SK-N-SH treated with all-trans-retinoic acid at 6 μM for 48 hours (cell line): ENCODE measurements around the gene SLC17A9.

Source experiments
- ATAC-seq: fragments of 200-7000 bp; cut with Tn5 transposase; 3 replicates; pipeline ENCODE4 v1.9.1; 2020; ENCODE audit warnings: mild to moderate bottlenecking, moderate library complexity
- ARNTL ChIP-seq: fragments of 450-650 bp; formaldehyde crosslinking; IDR thresholded peaks from 2 replicates; pipeline ENCODE4 v1.5.0; 2020; ENCODE audit warnings: low read depth, mild to moderate bottlenecking, moderate library complexity, borderline replicate concordance
- BACH2 ChIP-seq: fragments of 250-450 bp; sonication (Bioruptor Pico); IDR thresholded peaks from 2 replicates; pipeline ENCODE4 v1.9.0; 2021; ENCODE audit warnings: mild to moderate bottlenecking, borderline replicate concordance
- CSDC2 ChIP-seq: fragments of 250-450 bp; sonication (Bioruptor Pico); IDR thresholded peaks from 2 replicates; pipeline ENCODE4 v1.5.0; 2020; ENCODE audit warnings: mild to moderate bottlenecking, moderate library complexity
- ESRRG ChIP-seq: fragments of 250-450 bp; sonication (Bioruptor Pico); IDR thresholded peaks from 2 replicates; pipeline ENCODE4 v1.6.1; 2021; ENCODE audit warnings: mild to moderate bottlenecking
- GLIS3 ChIP-seq: fragments of 250-450 bp; sonication (Bioruptor Pico); IDR thresholded peaks from 2 replicates; pipeline ENCODE4 v1.5.0; 2020; ENCODE audit warnings: mild to moderate bottlenecking, moderate library complexity
- ISL1 ChIP-seq: fragments of 250-450 bp; sonication (Bioruptor Pico); IDR thresholded peaks from 2 replicates; pipeline ENCODE4 v2.1.2; 2022; ENCODE audit warnings: mild to moderate bottlenecking, moderate library complexity
- OSR1 ChIP-seq: fragments of 250-450 bp; sonication (Bioruptor Pico); IDR thresholded peaks from 2 replicates; pipeline ENCODE4 v1.8.0; 2022; ENCODE audit warnings: moderate library complexity, mild to moderate bottlenecking, inconsistent platforms
- PPARA ChIP-seq: fragments of 250-450 bp; sonication (Bioruptor Pico); IDR thresholded peaks from 2 replicates; pipeline ENCODE4 v1.5.0; 2020; ENCODE audit warnings: mild to moderate bottlenecking, borderline replicate concordance
- RARB ChIP-seq: fragments of 250-450 bp; sonication (Bioruptor Pico); IDR thresholded peaks from 2 replicates; pipeline ENCODE4 v1.8.0; 2021; ENCODE audit warnings: mild to moderate bottlenecking, moderate library complexity
- SNAI2 ChIP-seq: fragments of 250-450 bp; sonication (Bioruptor Pico); IDR thresholded peaks from 2 replicates; pipeline ENCODE4 v1.5.0; 2020; ENCODE audit warnings: mild to moderate bottlenecking, moderate library complexity
- TCF4 ChIP-seq: fragments of 250-450 bp; sonication (Bioruptor Pico); IDR thresholded peaks from 2 replicates; pipeline ENCODE4 v1.8.0; 2021; ENCODE audit warnings: mild to moderate bottlenecking, moderate library complexity, borderline replicate concordance
- TOX ChIP-seq: fragments of 250-450 bp; sonication (Bioruptor Pico); IDR thresholded peaks from 2 replicates; pipeline ENCODE4 v1.8.0; 2021; ENCODE audit warnings: mild to moderate bottlenecking, moderate library complexity, borderline replicate concordance
- ZC3H10 ChIP-seq: fragments of 250-450 bp; sonication (Bioruptor Pico); IDR thresholded peaks from 2 replicates; pipeline ENCODE4 v1.5.1; 2021; ENCODE audit warnings: mild to moderate bottlenecking, moderate library complexity
- ZFP3 ChIP-seq: fragments of 250-450 bp; sonication (Bioruptor Pico); IDR thresholded peaks from 2 replicates; pipeline ENCODE4 v1.5.0; 2020; ENCODE audit warnings: mild to moderate bottlenecking, moderate library complexity
- ZFP30 ChIP-seq: fragments of 450-650 bp; formaldehyde crosslinking; IDR thresholded peaks from 2 replicates; pipeline ENCODE4 v1.5.0; 2022; ENCODE audit warnings: mild to moderate bottlenecking, moderate library complexity
- ZNF565 ChIP-seq: fragments of 450-650 bp; formaldehyde crosslinking; conservative IDR thresholded peaks from 2 replicates; pipeline ENCODE4 v1.5.0; 2020; ENCODE audit warnings: low read depth, mild to moderate bottlenecking, moderate library complexity
- ZNF70 ChIP-seq: fragments of 450-650 bp; formaldehyde crosslinking; IDR thresholded peaks from 2 replicates; pipeline ENCODE4 v1.5.0; 2020; ENCODE audit warnings: mild to moderate bottlenecking, moderate library complexity
- ZNF8 ChIP-seq: fragments of 450-650 bp; formaldehyde crosslinking; IDR thresholded peaks from 2 replicates; pipeline ENCODE4 v1.5.0; 2020; ENCODE audit warnings: mild to moderate bottlenecking, moderate library complexity
- TF ChIP-seq, protein P1 (sequence below): fragments of 250-450 bp; sonication (Bioruptor Pico); IDR thresholded peaks from 2 replicates; pipeline ENCODE4 v1.8.0; 2021; ENCODE audit warnings: low read depth, mild to moderate bottlenecking, moderate library complexity, borderline replicate concordance
- TF ChIP-seq, protein P2 (sequence below): fragments of 250-450 bp; sonication (Bioruptor Pico); IDR thresholded peaks from 2 replicates; pipeline ENCODE4 v1.5.1; 2020; ENCODE audit warnings: low read depth, mild to moderate bottlenecking, moderate library complexity
- TF ChIP-seq, protein P3 (sequence below): fragments of 250-450 bp; sonication (Bioruptor Pico); IDR thresholded peaks from 2 replicates; pipeline ENCODE4 v1.5.1; 2021; ENCODE audit warnings: mild to moderate bottlenecking, moderate library complexity
- TF ChIP-seq, protein P4 (sequence below): fragments of 250-450 bp; sonication (Bioruptor Pico); IDR thresholded peaks from 2 replicates; pipeline ENCODE4 v1.5.0; 2020; ENCODE audit warnings: mild to moderate bottlenecking, moderate library complexity

Gene SLC17A9

DNA sequence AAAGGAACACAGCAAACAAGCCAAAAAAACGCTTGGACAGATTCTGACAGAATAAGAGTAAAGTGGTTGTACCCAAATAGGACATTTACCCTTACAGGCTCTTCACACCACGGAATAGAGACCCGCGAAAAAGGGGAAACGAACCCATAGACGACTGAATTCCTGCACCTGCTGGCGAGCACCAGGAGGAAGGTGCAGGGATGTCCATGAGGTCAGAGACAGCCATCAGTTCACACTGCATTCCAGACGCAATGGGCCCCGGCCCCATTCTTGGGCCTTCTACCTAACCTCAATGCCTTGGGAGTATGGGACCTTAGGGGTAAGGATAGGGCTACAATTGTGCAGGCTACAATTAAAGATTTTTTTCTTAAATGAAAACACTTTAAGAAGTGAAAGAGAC lies 21.0 kb upstream of the SLC17A9 start:
- ATAC-seq, result no peak
- TF ChIP-seq, protein P1, sequence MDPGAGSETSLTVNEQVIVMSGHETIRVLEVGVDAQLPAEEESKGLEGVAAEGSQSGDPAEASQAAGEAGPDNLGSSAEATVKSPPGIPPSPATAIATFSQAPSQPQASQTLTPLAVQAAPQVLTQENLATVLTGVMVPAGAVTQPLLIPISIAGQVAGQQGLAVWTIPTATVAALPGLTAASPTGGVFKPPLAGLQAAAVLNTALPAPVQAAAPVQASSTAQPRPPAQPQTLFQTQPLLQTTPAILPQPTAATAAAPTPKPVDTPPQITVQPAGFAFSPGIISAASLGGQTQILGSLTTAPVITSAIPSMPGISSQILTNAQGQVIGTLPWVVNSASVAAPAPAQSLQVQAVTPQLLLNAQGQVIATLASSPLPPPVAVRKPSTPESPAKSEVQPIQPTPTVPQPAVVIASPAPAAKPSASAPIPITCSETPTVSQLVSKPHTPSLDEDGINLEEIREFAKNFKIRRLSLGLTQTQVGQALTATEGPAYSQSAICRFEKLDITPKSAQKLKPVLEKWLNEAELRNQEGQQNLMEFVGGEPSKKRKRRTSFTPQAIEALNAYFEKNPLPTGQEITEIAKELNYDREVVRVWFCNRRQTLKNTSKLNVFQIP (CRISPR knock-in tag), result no peak
- no peak for TF ChIP-seq ISL1 (CRISPR knock-in tag)
- no peak for TF ChIP-seq ZC3H10 (CRISPR knock-in tag)
- no peak for TF ChIP-seq GLIS3 (CRISPR knock-in tag)
- TF ChIP-seq ARNTL (CRISPR knock-in tag), result no peak
- TF ChIP-seq ESRRG (CRISPR knock-in tag), result no peak
- TF ChIP-seq TOX, result no peak
- TF ChIP-seq, protein P2, sequence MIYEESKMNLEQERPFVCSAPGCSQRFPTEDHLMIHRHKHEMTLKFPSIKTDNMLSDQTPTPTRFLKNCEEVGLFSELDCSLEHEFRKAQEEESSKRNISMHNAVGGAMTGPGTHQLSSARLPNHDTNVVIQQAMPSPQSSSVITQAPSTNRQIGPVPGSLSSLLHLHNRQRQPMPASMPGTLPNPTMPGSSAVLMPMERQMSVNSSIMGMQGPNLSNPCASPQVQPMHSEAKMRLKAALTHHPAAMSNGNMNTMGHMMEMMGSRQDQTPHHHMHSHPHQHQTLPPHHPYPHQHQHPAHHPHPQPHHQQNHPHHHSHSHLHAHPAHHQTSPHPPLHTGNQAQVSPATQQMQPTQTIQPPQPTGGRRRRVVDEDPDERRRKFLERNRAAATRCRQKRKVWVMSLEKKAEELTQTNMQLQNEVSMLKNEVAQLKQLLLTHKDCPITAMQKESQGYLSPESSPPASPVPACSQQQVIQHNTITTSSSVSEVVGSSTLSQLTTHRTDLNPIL, result no peak
- no peak for TF ChIP-seq ZNF8 (CRISPR knock-in tag)
- no peak for TF ChIP-seq SNAI2 (CRISPR knock-in tag)
- no peak for TF ChIP-seq ZFP30 (CRISPR knock-in tag)
- no peak for TF ChIP-seq ZFP3 (CRISPR knock-in tag)
- TF ChIP-seq, protein P3, sequence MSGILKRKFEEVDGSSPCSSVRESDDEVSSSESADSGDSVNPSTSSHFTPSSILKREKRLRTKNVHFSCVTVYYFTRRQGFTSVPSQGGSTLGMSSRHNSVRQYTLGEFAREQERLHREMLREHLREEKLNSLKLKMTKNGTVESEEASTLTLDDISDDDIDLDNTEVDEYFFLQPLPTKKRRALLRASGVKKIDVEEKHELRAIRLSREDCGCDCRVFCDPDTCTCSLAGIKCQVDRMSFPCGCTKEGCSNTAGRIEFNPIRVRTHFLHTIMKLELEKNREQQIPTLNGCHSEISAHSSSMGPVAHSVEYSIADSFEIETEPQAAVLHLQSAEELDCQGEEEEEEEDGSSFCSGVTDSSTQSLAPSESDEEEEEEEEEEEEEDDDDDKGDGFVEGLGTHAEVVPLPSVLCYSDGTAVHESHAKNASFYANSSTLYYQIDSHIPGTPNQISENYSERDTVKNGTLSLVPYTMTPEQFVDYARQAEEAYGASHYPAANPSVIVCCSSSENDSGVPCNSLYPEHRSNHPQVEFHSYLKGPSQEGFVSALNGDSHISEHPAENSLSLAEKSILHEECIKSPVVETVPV (CRISPR knock-in tag), result no peak
- no peak for TF ChIP-seq CSDC2 (CRISPR knock-in tag)
- no peak for TF ChIP-seq RARB (CRISPR knock-in tag)
- TF ChIP-seq, protein P4, sequence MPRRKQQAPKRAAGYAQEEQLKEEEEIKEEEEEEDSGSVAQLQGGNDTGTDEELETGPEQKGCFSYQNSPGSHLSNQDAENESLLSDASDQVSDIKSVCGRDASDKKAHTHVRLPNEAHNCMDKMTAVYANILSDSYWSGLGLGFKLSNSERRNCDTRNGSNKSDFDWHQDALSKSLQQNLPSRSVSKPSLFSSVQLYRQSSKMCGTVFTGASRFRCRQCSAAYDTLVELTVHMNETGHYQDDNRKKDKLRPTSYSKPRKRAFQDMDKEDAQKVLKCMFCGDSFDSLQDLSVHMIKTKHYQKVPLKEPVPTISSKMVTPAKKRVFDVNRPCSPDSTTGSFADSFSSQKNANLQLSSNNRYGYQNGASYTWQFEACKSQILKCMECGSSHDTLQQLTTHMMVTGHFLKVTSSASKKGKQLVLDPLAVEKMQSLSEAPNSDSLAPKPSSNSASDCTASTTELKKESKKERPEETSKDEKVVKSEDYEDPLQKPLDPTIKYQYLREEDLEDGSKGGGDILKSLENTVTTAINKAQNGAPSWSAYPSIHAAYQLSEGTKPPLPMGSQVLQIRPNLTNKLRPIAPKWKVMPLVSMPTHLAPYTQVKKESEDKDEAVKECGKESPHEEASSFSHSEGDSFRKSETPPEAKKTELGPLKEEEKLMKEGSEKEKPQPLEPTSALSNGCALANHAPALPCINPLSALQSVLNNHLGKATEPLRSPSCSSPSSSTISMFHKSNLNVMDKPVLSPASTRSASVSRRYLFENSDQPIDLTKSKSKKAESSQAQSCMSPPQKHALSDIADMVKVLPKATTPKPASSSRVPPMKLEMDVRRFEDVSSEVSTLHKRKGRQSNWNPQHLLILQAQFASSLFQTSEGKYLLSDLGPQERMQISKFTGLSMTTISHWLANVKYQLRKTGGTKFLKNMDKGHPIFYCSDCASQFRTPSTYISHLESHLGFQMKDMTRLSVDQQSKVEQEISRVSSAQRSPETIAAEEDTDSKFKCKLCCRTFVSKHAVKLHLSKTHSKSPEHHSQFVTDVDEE, result no peak
- TF ChIP-seq ZNF565 (CRISPR knock-in tag), result no peak
- TF ChIP-seq PPARA (CRISPR knock-in tag), result no peak

DNA sequence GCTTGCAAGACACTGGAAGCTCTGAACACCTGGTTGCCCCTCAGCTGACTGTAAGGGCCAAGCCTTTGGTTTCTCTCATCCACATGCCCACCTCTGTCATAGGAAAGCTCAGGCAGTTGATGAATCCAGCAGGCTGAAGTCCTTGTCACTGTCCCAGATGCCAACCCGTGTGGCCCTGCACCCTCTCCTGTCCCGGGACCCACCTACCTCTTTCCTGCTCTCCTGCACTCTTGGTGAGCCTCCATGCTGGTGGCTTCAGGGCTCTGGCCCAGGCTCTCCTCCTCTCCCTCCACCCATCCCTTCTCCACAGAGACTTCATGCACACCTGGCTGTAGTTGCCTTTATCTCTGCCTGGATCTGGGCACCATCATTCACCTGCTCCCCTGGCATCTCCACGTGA lies 18.5 kb upstream of the SLC17A9 start:
- TF ChIP-seq TCF4 (CRISPR knock-in tag) (no peak), OSR1 (CRISPR knock-in tag) (no peak), ARNTL (CRISPR knock-in tag) (no peak), BACH2 (CRISPR knock-in tag) (no peak)
- ATAC-seq, result no peak

DNA sequence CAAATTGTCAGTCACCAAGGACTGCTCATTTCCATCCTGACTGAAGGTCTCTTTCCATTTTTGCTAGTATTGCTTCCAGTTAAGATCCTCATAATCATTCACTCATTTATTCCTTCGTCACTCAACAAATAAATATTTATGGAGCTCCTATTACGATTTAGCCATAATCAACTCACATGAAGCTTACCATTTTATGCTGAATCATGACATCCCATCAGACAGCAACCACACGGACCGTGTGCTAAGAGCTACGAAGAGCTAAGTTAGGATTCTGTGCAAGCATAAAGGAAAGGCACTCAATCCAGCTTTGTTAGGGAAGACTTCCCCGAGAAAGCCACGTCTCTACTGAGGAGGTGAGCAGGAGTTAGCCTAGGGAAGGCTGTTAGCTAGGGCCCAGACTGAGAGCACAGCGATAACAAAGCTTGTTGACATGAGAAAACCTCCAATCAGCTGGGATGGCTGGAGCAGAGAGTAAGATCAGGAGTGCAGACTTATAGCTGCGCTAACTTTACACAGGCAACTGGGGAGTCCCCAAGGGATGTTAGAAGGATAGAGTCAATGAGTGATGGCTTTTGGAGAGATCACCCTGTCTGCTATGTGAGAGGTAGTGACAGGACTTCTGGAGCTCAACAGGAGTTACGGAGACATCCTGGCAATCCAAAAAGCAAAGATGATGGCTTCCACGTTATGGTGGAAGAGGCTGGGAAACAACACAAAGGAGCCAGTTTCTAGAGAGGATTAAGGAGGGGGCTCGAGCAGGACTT lies 17.1 kb upstream of the SLC17A9 start:
- ATAC-seq, result no peak

More for the DNA sequence above, 17.1 kb upstream of the SLC17A9 start:
- TF ChIP-seq OSR1 (CRISPR knock-in tag) (no peak), ZFP3 (CRISPR knock-in tag) (no peak), PPARA (CRISPR knock-in tag) (no peak), ARNTL (CRISPR knock-in tag) (no peak), ISL1 (CRISPR knock-in tag) (no peak), ZNF70 (CRISPR knock-in tag) (no peak), TCF4 (CRISPR knock-in tag) (no peak), ZFP30 (CRISPR knock-in tag) (no peak), TOX (no peak), ESRRG (CRISPR knock-in tag) (no peak), GLIS3 (CRISPR knock-in tag) (no peak), CSDC2 (CRISPR knock-in tag) (no peak), BACH2 (CRISPR knock-in tag) (no peak)
- TF ChIP-seq, protein P3 (CRISPR knock-in tag), result no peak
- TF ChIP-seq, protein P1 (CRISPR knock-in tag), result no peak
- TF ChIP-seq, protein P2, result no peak
